GM12878 (cell line): ENCODE results near the gene PRPSAP2.

Experiments
- CTCF ChIP-seq, 3 experiments: IDR thresholded peaks in 2 of 3; conservative IDR thresholded peaks in 1 of 3; 2 replicates each; pipeline ENCODE4 v1.5.1; 2011; ENCODE audit warnings: low read depth in 3 of 3, low read length in 3 of 3, mild to moderate bottlenecking in 3 of 3, control low read depth in 2 of 3, moderate library complexity in 2 of 3, inconsistent platforms in 1 of 3, mixed read lengths in 1 of 3; ENCODE audit not compliant: control insufficient read depth in 2 of 3, insufficient read depth in 1 of 3; ENCODE audit errors: extremely low read depth in 1 of 3
- EP300 ChIP-seq, 2 experiments: fragments of 150-350 bp in 1 of 2; IDR thresholded peaks; 2 replicates each; pipeline ENCODE4 v1.6.1; 2011 to 2012; ENCODE audit warnings: low read depth in 2 of 2, low read length in 2 of 2, borderline replicate concordance in 1 of 2, improper control_type of control experiment in 1 of 2, inconsistent platforms in 1 of 2; ENCODE audit not compliant: control insufficient read depth in 1 of 2
- EZH2 ChIP-seq: IDR thresholded peaks from 2 replicates; pipeline ENCODE4 v1.6.1; 2012; ENCODE audit warnings: low read depth, mild to moderate bottlenecking, control low read depth, inconsistent platforms, low read length, borderline replicate concordance; ENCODE audit not compliant: control insufficient read depth
- JUND ChIP-seq: IDR thresholded peaks from 2 replicates; pipeline ENCODE4 v1.6.1; 2012; ENCODE audit warnings: low read depth, mild to moderate bottlenecking, low read length, improper control_type of control experiment, moderate library complexity
- MXI1 ChIP-seq: fragments of 150-350 bp; IDR thresholded peaks from 2 replicates; pipeline ENCODE4 v1.6.1; 2011; ENCODE audit warnings: low read depth, mild to moderate bottlenecking, inconsistent platforms, low read length, improper control_type of control experiment
- NRF1 ChIP-seq: conservative IDR thresholded peaks from 2 replicates; pipeline ENCODE4 v1.6.1; 2011; ENCODE audit warnings: mild to moderate bottlenecking, low read depth, low read length, improper control_type of control experiment
- RBBP5 ChIP-seq: fragments of 200-600 bp; sonication (generic); conservative IDR thresholded peaks from 2 replicates; pipeline ENCODE4 v1.6.1; 2016
- TAF1 ChIP-seq: IDR thresholded peaks from 2 replicates; pipeline ENCODE4 v1.6.1; 2011; ENCODE audit warnings: mild to moderate bottlenecking, low read depth, low read length, borderline replicate concordance
- TARDBP ChIP-seq: IDR thresholded peaks from 2 replicates; pipeline ENCODE4 v1.6.1; 2016; ENCODE audit warnings: borderline replicate concordance
- TCF12 ChIP-seq: IDR thresholded peaks from 2 replicates; pipeline ENCODE4 v1.6.1; 2011; ENCODE audit warnings: low read depth, mild to moderate bottlenecking, low read length
- TF ChIP-seq, protein P1 (sequence below): fragments of 450-650 bp; IDR thresholded peaks from 2 replicates; pipeline ENCODE4 v1.6.1; 2017; ENCODE audit warnings: mild to moderate bottlenecking, moderate library complexity
- TF ChIP-seq, protein P2 (sequence below): IDR thresholded peaks from 2 replicates; pipeline ENCODE4 v1.6.1; 2011; ENCODE audit warnings: borderline replicate concordance, low read depth, mild to moderate bottlenecking, moderate library complexity, mixed read lengths, low read length; ENCODE audit not compliant: insufficient read depth; ENCODE audit errors: extremely low read length
- TF ChIP-seq, protein P3 (sequence below): fragments of 450-650 bp; formaldehyde crosslinking; IDR thresholded peaks from 2 replicates; pipeline ENCODE4 v1.4.0; 2022; ENCODE audit warnings: mild to moderate bottlenecking, moderate library complexity
- TF ChIP-seq, protein P4 (sequence below): IDR thresholded peaks from 2 replicates; pipeline ENCODE4 v1.6.1; 2011; ENCODE audit warnings: mild to moderate bottlenecking, low read depth, low read length, moderate library complexity; ENCODE audit not compliant: insufficient replicate concordance

GRCh38 chr17:18896947-18897346 is 39.0 kb downstream of the PRPSAP2 start:
- TF ChIP-seq CTCF (IDR thresholded peaks at IDR 0.05 in 2 of 3, conservative IDR thresholded peaks at IDR 0.05 in 1 of 3; ENCODE audit: control insufficient read depth in 2 of 3, extremely low read depth in 1 of 3, insufficient read depth in 1 of 3, low read depth in 3 of 3, low read length in 3 of 3), result no peak
- TF ChIP-seq RBBP5, result no peak
- TF ChIP-seq, protein P1, sequence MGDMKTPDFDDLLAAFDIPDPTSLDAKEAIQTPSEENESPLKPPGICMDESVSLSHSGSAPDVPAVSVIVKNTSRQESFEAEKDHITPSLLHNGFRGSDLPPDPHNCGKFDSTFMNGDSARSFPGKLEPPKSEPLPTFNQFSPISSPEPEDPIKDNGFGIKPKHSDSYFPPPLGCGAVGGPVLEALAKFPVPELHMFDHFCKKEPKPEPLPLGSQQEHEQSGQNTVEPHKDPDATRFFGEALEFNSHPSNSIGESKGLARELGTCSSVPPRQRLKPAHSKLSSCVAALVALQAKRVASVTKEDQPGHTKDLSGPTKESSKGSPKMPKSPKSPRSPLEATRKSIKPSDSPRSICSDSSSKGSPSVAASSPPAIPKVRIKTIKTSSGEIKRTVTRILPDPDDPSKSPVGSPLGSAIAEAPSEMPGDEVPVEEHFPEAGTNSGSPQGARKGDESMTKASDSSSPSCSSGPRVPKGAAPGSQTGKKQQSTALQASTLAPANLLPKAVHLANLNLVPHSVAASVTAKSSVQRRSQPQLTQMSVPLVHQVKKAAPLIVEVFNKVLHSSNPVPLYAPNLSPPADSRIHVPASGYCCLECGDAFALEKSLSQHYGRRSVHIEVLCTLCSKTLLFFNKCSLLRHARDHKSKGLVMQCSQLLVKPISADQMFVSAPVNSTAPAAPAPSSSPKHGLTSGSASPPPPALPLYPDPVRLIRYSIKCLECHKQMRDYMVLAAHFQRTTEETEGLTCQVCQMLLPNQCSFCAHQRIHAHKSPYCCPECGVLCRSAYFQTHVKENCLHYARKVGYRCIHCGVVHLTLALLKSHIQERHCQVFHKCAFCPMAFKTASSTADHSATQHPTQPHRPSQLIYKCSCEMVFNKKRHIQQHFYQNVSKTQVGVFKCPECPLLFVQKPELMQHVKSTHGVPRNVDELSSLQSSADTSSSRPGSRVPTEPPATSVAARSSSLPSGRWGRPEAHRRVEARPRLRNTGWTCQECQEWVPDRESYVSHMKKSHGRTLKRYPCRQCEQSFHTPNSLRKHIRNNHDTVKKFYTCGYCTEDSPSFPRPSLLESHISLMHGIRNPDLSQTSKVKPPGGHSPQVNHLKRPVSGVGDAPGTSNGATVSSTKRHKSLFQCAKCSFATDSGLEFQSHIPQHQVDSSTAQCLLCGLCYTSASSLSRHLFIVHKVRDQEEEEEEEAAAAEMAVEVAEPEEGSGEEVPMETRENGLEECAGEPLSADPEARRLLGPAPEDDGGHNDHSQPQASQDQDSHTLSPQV, result no peak
- TF ChIP-seq, protein P2, sequence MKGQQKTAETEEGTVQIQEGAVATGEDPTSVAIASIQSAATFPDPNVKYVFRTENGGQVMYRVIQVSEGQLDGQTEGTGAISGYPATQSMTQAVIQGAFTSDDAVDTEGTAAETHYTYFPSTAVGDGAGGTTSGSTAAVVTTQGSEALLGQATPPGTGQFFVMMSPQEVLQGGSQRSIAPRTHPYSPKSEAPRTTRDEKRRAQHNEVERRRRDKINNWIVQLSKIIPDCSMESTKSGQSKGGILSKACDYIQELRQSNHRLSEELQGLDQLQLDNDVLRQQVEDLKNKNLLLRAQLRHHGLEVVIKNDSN, result no peak
- no peak for TF ChIP-seq TCF12
- no peak for TF ChIP-seq TAF1
- no peak for TF ChIP-seq EZH2
- no peak for TF ChIP-seq EP300 (IDR thresholded peaks at IDR 0.05; ENCODE audit: borderline replicate concordance in 1 of 2, control insufficient read depth in 1 of 2, low read depth in 2 of 2, low read length in 2 of 2)
- TF ChIP-seq, protein P3, sequence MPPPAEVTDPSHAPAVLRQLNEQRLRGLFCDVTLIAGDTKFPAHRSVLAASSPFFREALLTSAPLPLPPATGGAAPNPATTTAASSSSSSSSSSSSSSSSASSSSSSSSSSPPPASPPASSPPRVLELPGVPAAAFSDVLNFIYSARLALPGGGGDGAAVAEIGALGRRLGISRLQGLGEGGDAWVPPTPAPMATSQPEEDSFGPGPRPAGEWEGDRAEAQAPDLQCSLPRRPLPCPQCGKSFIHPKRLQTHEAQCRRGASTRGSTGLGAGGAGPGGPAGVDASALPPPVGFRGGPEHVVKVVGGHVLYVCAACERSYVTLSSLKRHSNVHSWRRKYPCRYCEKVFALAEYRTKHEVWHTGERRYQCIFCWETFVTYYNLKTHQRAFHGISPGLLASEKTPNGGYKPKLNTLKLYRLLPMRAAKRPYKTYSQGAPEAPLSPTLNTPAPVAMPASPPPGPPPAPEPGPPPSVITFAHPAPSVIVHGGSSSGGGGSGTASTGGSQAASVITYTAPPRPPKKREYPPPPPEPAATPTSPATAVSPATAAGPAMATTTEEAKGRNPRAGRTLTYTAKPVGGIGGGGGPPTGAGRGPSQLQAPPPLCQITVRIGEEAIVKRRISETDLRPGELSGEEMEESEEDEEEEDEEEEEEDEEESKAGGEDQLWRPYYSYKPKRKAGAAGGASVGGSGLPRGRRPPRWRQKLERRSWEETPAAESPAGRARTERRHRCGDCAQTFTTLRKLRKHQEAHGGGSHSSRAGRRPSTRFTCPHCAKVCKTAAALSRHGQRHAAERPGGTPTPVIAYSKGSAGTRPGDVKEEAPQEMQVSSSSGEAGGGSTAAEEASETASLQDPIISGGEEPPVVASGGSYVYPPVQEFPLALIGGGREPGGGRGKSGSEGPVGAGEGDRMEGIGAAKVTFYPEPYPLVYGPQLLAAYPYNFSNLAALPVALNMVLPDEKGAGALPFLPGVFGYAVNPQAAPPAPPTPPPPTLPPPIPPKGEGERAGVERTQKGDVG, result no peak
- TF ChIP-seq NRF1, result no peak
- TF ChIP-seq MXI1, result no peak
- no peak for TF ChIP-seq JUND
- TF ChIP-seq, protein P4, sequence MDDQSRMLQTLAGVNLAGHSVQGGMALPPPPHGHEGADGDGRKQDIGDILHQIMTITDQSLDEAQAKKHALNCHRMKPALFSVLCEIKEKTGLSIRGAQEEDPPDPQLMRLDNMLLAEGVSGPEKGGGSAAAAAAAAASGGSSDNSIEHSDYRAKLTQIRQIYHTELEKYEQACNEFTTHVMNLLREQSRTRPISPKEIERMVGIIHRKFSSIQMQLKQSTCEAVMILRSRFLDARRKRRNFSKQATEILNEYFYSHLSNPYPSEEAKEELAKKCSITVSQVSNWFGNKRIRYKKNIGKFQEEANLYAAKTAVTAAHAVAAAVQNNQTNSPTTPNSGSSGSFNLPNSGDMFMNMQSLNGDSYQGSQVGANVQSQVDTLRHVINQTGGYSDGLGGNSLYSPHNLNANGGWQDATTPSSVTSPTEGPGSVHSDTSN, result no peak
- no peak for TF ChIP-seq TARDBP
